Liver (tissue), 9 donors: ENCODE measurements around the gene KCNK3. TPM values are rescaled to one million over a fixed set of nuclear protein-coding genes. Genes with fewer than 3 reads are reported as not detected.

Experiments
- DNase-seq: peaks from one replicate; pipeline ENCODE4 v3.0.0-alpha.2; 2017; ENCODE audit warnings: low spot score
- H3K27ac ChIP-seq, 2 donors: one replicate each; pipeline ENCODE4 v1.7.0; 2013; ENCODE audit warnings: inconsistent platforms in 2 of 2, low read length in 2 of 2, control low read depth in 1 of 2, low read depth in 1 of 2, mild to moderate bottlenecking in 1 of 2
- H3K27me3 ChIP-seq, 4 donors: one replicate each; pipeline versions ENCODE4 v1.6.1 to v1.7.0; 2013; ENCODE audit warnings: low read length in 3 of 4, inconsistent platforms in 1 of 4, mild to moderate bottlenecking in 1 of 4, moderate library complexity in 1 of 4; ENCODE audit not compliant: control insufficient read depth in 4 of 4, insufficient read depth in 4 of 4
- H3K36me3 ChIP-seq, 4 donors: one replicate each; pipeline versions ENCODE4 v1.6.1 to v1.7.0; 2013; ENCODE audit warnings: low read length in 3 of 4, mild to moderate bottlenecking in 3 of 4, low read depth in 1 of 4, moderate library complexity in 1 of 4; ENCODE audit not compliant: control insufficient read depth in 4 of 4, insufficient read depth in 3 of 4
- H3K4me1 ChIP-seq, 4 donors: one replicate each; pipeline versions ENCODE4 v1.6.1 to v1.7.0; 2013; ENCODE audit warnings: low read length in 3 of 4, mild to moderate bottlenecking in 3 of 4, moderate library complexity in 1 of 4; ENCODE audit not compliant: control insufficient read depth in 4 of 4, insufficient read depth in 4 of 4
- H3K4me3 ChIP-seq, 3 donors: one replicate each; pipeline versions ENCODE4 v1.6.1 to v1.7.0; 2013; ENCODE audit warnings: low read length in 3 of 3, control low read depth in 1 of 3, low read depth in 1 of 3, mild to moderate bottlenecking in 1 of 3
- H3K9ac ChIP-seq, 2 donors: one replicate each; pipeline ENCODE4 v1.7.0; 2013; ENCODE audit warnings: low read length in 2 of 2, mild to moderate bottlenecking in 2 of 2, moderate library complexity in 2 of 2, control low read depth in 1 of 2, low read depth in 1 of 2
- H3K9me3 ChIP-seq, 4 donors: one replicate each; pipeline versions ENCODE4 v1.6.1 to v1.7.0; 2013; ENCODE audit warnings: low read length in 3 of 4; ENCODE audit not compliant: control insufficient read depth in 4 of 4
- EGR1 ChIP-seq, 2 donors: IDR thresholded peaks; 2 replicates each; pipeline ENCODE4 v1.6.1; 2016 to 2018; ENCODE audit warnings: antibody characterized with exemption in 2 of 2, low read depth in 2 of 2
- FOXA1 ChIP-seq: IDR thresholded peaks from 2 replicates; pipeline ENCODE4 v1.6.1; 2016; ENCODE audit warnings: antibody characterized with exemption
- FOXA2 ChIP-seq: IDR thresholded peaks from 2 replicates; pipeline ENCODE4 v1.6.1; 2016; ENCODE audit warnings: antibody characterized with exemption
- GABPA ChIP-seq, 2 donors: IDR thresholded peaks in 1 of 2; conservative IDR thresholded peaks in 1 of 2; 2 replicates each; pipeline ENCODE4 v1.6.1; 2016; ENCODE audit warnings: antibody characterized with exemption in 2 of 2, mild to moderate bottlenecking in 1 of 2, moderate library complexity in 1 of 2
- HNF4A ChIP-seq, 2 donors: conservative IDR thresholded peaks; 2 replicates each; pipeline ENCODE4 v1.6.1; 2016; ENCODE audit warnings: antibody characterized with exemption in 2 of 2, mild to moderate bottlenecking in 2 of 2
- HNF4G ChIP-seq: IDR thresholded peaks from 2 replicates; pipeline ENCODE4 v1.6.1; 2016; ENCODE audit warnings: antibody characterized with exemption
- JUND ChIP-seq, 2 donors: IDR thresholded peaks; 2 replicates each; pipeline ENCODE4 v1.6.1; 2016; ENCODE audit warnings: antibody characterized with exemption in 2 of 2
- NR2F2 ChIP-seq: IDR thresholded peaks from 2 replicates; pipeline ENCODE4 v1.6.1; 2016; ENCODE audit warnings: antibody characterized with exemption
- RAD21 ChIP-seq, 2 donors: IDR thresholded peaks; 2 replicates each; pipeline ENCODE4 v1.6.1; 2016; ENCODE audit warnings: antibody characterized with exemption in 2 of 2, mild to moderate bottlenecking in 2 of 2
- RXRA ChIP-seq, 2 donors: IDR thresholded peaks; 2 replicates each; pipeline ENCODE4 v1.6.1; 2017 to 2018; ENCODE audit warnings: antibody characterized with exemption in 2 of 2, mild to moderate bottlenecking in 1 of 2
- SP1 ChIP-seq: IDR thresholded peaks from 2 replicates; pipeline ENCODE4 v1.6.1; 2018; ENCODE audit warnings: antibody characterized with exemption, mild to moderate bottlenecking
- TAF1 ChIP-seq: conservative IDR thresholded peaks from 2 replicates; pipeline ENCODE4 v1.6.1; 2016; ENCODE audit warnings: antibody characterized with exemption, mild to moderate bottlenecking
- YY1 ChIP-seq: IDR thresholded peaks from 2 replicates; pipeline ENCODE4 v1.6.1; 2016; ENCODE audit warnings: antibody characterized with exemption, mild to moderate bottlenecking
- WGBS: extraction: QIAGEN DNeasy Blood & Tissue Kit; methylation state at CpG from one replicate; pipeline ENCODE4 v1.1.7; 2013; 5-methylcytosine and 5-hydroxymethylcytosine counted together
- polyA plus RNA-seq, 2 donors: library from polyadenylated mRNA; stranded (reverse) in 1 of 2; unstranded in 1 of 2; fragments of 200-250 nt in 1 of 2; fragments of >200 nt in 1 of 2; fragmentation: Nextera tagmentation in 1 of 2; extraction: Ambion mirVana in 1 of 2; gene quantifications; one replicate each; pipeline versions ENCODE4 v1.2.1 to v1.2.3, GENCODE V29; 2013 to 2015
- total RNA-seq, 2 donors: library from RNA; depleted of rRNA; stranded (reverse); fragments of >200 nt; gene quantifications; one replicate each; pipeline ENCODE4 v1.2.3, GENCODE V29; 2014
- TF ChIP-seq, protein P1 (sequence below): fragments of 150-350 bp; IDR thresholded peaks from 2 replicates; pipeline ENCODE4 v1.5.1; 2017; ENCODE audit warnings: improper control_type of control experiment, low read depth, low read length; ENCODE audit not compliant: missing input control
- TF ChIP-seq, protein P2 (sequence below): IDR thresholded peaks from 2 replicates; pipeline ENCODE4 v1.6.1; 2016; ENCODE audit warnings: antibody characterized with exemption
- TF ChIP-seq, protein P3 (sequence below): IDR thresholded peaks from 2 replicates; pipeline ENCODE4 v1.6.1; 2016; ENCODE audit warnings: antibody characterized with exemption
- TF ChIP-seq, protein P4 (sequence below): IDR thresholded peaks from 2 replicates; pipeline ENCODE4 v1.6.1; 2016; ENCODE audit warnings: antibody characterized with exemption
- TF ChIP-seq, protein P5 (sequence below): IDR thresholded peaks from 2 replicates; pipeline ENCODE4 v1.6.1; 2016; ENCODE audit warnings: antibody characterized with exemption, mild to moderate bottlenecking
- donor health status: healthy.
- donor health status: healthy.
- donor health status: healthy.
- donor health status: healthy.
- donor health status: healthy.

Gene KCNK3
- total and polyA plus RNA-seq, 4 donors: 0.78 to 6.6 (median 2.6) TPM; not detected in 1

DNA sequence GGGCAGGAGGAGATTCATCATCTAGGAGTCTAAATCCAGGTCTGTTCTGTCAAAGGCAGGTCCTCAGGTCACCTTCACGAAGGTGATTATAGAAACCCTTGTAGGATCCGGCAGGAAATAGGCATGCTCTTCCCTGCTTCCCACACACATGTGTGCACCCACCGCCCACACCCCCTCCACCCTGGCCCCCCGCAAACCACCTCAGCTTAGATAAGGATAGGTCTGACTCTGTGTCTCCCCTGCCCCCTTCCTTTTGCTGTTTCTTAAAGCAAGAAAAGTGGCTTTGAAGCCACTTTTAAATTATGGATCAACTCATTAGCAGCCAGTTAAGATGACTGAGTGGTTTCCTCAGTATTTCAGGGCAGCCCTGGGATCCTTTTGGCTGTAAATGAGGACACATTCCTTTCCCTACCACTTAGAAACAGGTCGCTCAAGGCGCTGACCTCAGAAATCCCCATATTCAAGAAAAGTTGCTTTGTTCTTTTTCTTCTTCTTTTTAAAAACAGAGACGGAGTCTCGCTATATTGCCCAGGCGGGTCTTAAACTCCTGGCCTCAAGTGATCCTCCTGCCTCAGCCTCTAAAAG, 36.8 kb upstream of the KCNK3 start:
- Histone ChIP-seq H3K36me3 (no peaks in the 10 kb centered on the region), H3K9ac (no peak overlapping the region), H3K9me3 (peaks cover 0 to 6% (median 0%) of the 10 kb centered on the region in 4 donors), H3K27ac (no peak overlapping the region), H3K4me3 (no peak overlapping the region), H3K27me3 (peaks cover 0 to 5% (median under 1%) of the 10 kb centered on the region in 4 donors), H3K4me1 (no peaks in the 10 kb centered on the region)
- no peak for TF ChIP-seq EGR1 (IDR thresholded peaks at IDR 0.05; ENCODE audit: low read depth in 2 of 2)
- no peak for TF ChIP-seq JUND (IDR thresholded peaks at IDR 0.05)
- no peak for TF ChIP-seq NR2F2
- TF ChIP-seq YY1: no peak
- WGBS: 82% methylated on average over 9 of the region's 9 CpGs
- DNase-seq: no peak

DNA sequence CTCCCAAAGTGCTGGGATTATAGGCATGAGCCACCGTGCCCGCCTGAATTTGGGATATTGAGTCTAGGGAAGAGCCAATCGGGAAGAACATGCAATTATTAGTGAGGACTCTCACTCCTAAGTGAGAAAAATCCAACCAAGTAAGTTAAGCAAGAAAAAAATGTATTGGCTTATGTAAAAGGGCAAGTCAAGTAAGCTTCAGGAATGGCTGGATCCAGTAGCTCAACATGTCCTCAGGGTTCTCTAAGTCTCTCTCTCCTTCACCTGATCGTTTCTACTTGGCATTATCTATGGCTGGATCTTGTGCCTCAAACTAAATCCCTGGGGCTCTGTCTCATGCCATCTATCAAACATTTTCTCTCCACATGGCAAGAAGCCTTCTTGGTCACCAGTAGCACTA, 35.3 kb upstream of the KCNK3 start:
- peaks cover 0 to 6% (median 0%) of the 10 kb centered on the region in 4 donors for H3K9me3 ChIP-seq
- H3K4me3 ChIP-seq: no peak overlapping the region
- no peaks in the 10 kb centered on the region for H3K4me1 ChIP-seq
- no peak overlapping the region for H3K27ac ChIP-seq
- WGBS: 67% methylated on average over 4 of the region's 4 CpGs
- TF ChIP-seq RXRA (IDR thresholded peaks at IDR 0.05) (no peak), SP1 (no peak)
- no peak for DNase-seq
- H3K36me3 ChIP-seq: no peaks in the 10 kb centered on the region
- no peak overlapping the region for H3K9ac ChIP-seq
- peaks cover 0 to 4% (median 2%) of the 10 kb centered on the region in 4 donors for H3K27me3 ChIP-seq

DNA sequence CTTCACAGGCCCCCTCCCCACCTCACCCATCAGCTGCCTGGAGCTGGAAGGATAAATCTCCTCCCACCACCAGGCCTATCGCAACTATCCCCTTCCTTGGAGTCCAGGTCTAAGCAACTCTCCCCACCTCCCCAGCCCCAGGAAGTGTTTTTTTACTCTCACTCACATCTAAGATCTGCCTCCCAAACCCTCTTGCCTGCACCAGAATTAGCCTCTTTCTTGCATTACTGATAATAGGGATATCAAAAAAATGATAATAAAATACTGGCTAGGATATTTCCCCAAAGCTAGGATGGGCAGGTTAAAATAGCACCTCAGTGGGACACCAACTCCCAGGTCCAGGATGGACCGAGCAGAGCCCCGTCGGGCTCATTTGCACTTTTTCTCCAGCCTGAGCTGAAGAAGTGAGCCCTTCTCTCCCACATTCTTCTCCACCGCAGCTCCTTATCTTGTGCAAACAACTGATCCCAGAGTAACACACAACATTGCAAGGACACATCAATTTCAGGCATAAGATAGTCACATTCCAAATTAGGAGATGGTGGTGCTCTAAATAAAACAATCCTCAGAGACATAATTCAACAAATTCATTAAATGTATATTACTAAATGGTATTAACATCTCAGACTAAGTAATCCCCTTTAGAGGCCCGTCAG, 33.7 kb upstream of the KCNK3 start:
- TF ChIP-seq GABPA (IDR thresholded peaks at IDR 0.05 in 1 of 2, conservative IDR thresholded peaks at IDR 0.05 in 1 of 2): no peak
- TF ChIP-seq, protein P1, sequence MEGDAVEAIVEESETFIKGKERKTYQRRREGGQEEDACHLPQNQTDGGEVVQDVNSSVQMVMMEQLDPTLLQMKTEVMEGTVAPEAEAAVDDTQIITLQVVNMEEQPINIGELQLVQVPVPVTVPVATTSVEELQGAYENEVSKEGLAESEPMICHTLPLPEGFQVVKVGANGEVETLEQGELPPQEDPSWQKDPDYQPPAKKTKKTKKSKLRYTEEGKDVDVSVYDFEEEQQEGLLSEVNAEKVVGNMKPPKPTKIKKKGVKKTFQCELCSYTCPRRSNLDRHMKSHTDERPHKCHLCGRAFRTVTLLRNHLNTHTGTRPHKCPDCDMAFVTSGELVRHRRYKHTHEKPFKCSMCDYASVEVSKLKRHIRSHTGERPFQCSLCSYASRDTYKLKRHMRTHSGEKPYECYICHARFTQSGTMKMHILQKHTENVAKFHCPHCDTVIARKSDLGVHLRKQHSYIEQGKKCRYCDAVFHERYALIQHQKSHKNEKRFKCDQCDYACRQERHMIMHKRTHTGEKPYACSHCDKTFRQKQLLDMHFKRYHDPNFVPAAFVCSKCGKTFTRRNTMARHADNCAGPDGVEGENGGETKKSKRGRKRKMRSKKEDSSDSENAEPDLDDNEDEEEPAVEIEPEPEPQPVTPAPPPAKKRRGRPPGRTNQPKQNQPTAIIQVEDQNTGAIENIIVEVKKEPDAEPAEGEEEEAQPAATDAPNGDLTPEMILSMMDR: no peak
- TF ChIP-seq RAD21 (IDR thresholded peaks at IDR 0.05): no peak
- TF ChIP-seq, protein P2, sequence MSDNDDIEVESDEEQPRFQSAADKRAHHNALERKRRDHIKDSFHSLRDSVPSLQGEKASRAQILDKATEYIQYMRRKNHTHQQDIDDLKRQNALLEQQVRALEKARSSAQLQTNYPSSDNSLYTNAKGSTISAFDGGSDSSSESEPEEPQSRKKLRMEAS: no peak
- TF ChIP-seq, protein P3, sequence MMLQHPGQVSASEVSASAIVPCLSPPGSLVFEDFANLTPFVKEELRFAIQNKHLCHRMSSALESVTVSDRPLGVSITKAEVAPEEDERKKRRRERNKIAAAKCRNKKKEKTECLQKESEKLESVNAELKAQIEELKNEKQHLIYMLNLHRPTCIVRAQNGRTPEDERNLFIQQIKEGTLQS: no peak
- no peak for TF ChIP-seq EGR1 (IDR thresholded peaks at IDR 0.05; ENCODE audit: low read depth in 2 of 2)
- no peak for TF ChIP-seq FOXA2
- no peak for TF ChIP-seq SP1
- TF ChIP-seq HNF4A (conservative IDR thresholded peaks at IDR 0.05): no peak
- TF ChIP-seq, protein P4, sequence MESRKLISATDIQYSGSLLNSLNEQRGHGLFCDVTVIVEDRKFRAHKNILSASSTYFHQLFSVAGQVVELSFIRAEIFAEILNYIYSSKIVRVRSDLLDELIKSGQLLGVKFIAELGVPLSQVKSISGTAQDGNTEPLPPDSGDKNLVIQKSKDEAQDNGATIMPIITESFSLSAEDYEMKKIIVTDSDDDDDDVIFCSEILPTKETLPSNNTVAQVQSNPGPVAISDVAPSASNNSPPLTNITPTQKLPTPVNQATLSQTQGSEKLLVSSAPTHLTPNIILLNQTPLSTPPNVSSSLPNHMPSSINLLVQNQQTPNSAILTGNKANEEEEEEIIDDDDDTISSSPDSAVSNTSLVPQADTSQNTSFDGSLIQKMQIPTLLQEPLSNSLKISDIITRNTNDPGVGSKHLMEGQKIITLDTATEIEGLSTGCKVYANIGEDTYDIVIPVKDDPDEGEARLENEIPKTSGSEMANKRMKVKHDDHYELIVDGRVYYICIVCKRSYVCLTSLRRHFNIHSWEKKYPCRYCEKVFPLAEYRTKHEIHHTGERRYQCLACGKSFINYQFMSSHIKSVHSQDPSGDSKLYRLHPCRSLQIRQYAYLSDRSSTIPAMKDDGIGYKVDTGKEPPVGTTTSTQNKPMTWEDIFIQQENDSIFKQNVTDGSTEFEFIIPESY: no peak
- no peak for TF ChIP-seq FOXA1
- TF ChIP-seq RXRA (IDR thresholded peaks at IDR 0.05): no peak
- no peak for TF ChIP-seq HNF4G
- TF ChIP-seq TAF1: no peak
- TF ChIP-seq, protein P5, sequence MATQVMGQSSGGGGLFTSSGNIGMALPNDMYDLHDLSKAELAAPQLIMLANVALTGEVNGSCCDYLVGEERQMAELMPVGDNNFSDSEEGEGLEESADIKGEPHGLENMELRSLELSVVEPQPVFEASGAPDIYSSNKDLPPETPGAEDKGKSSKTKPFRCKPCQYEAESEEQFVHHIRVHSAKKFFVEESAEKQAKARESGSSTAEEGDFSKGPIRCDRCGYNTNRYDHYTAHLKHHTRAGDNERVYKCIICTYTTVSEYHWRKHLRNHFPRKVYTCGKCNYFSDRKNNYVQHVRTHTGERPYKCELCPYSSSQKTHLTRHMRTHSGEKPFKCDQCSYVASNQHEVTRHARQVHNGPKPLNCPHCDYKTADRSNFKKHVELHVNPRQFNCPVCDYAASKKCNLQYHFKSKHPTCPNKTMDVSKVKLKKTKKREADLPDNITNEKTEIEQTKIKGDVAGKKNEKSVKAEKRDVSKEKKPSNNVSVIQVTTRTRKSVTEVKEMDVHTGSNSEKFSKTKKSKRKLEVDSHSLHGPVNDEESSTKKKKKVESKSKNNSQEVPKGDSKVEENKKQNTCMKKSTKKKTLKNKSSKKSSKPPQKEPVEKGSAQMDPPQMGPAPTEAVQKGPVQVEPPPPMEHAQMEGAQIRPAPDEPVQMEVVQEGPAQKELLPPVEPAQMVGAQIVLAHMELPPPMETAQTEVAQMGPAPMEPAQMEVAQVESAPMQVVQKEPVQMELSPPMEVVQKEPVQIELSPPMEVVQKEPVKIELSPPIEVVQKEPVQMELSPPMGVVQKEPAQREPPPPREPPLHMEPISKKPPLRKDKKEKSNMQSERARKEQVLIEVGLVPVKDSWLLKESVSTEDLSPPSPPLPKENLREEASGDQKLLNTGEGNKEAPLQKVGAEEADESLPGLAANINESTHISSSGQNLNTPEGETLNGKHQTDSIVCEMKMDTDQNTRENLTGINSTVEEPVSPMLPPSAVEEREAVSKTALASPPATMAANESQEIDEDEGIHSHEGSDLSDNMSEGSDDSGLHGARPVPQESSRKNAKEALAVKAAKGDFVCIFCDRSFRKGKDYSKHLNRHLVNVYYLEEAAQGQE: no peak
- TF ChIP-seq YY1: no peak
- TF ChIP-seq NR2F2: no peak
- H3K27ac ChIP-seq: no peak overlapping the region
- H3K9me3 ChIP-seq: peaks cover 0 to 6% (median 0%) of the 10 kb centered on the region in 4 donors
- no peaks in the 10 kb centered on the region for H3K36me3 ChIP-seq
- 49% methylated on average over 6 of the region's 6 CpGs for WGBS
- DNase-seq: no peak
- no peaks in the 10 kb centered on the region for H3K4me1 ChIP-seq
- peaks cover 0 to 4% (median 2%) of the 10 kb centered on the region in 4 donors for H3K27me3 ChIP-seq
- no peak overlapping the region for H3K9ac ChIP-seq
- no peak overlapping the region for H3K4me3 ChIP-seq
